HG02759 (cell line): ENCODE measurements around the gene CACNA1I.
"Not testable (repeated sequence)": the region's sequence is repeated elsewhere in the genome, so short reads cannot be mapped to it uniquely, and the experiment has no call there.

Experiments used
- ATAC-seq: cut with Tn5 transposase; IDR thresholded peaks from one replicate; pipeline ENCODE4 v1.9.1; 2021; ENCODE audit warnings: mild to moderate bottlenecking, moderate library complexity; ENCODE audit not compliant: unreplicated experiment

The CACNA1I gene

GRCh38 chr22:39731481-39731880, 160.9 kb downstream of the CACNA1I start:
- ATAC-seq: no peak

- ATAC-seq: no peak
Measured at GRCh38 chr22:39731881-39732555, 161.5 kb downstream of the CACNA1I start.

GRCh38 chr22:39732625-39733024, 162.1 kb downstream of the CACNA1I start:
- ATAC-seq: no peak

- ATAC-seq: no peak
Measured at GRCh38 chr22:39733191-39733590, 162.6 kb downstream of the CACNA1I start.

- not testable (repeated sequence) for ATAC-seq
Measured at GRCh38 chr22:39734046-39734445, 163.5 kb downstream of the CACNA1I start.

GRCh38 chr22:39734866-39735265, 164.3 kb downstream of the CACNA1I start:
- ATAC-seq: no peak

GRCh38 chr22:39735776-39736175, 165.2 kb downstream of the CACNA1I start:
- ATAC-seq: no peak

- ATAC-seq: no peak
Measured at GRCh38 chr22:39738746-39739145, 168.2 kb downstream of the CACNA1I start.
